Measurements from ENCODE around the gene ARHGAP20.

The ARHGAP20 gene

DNA sequence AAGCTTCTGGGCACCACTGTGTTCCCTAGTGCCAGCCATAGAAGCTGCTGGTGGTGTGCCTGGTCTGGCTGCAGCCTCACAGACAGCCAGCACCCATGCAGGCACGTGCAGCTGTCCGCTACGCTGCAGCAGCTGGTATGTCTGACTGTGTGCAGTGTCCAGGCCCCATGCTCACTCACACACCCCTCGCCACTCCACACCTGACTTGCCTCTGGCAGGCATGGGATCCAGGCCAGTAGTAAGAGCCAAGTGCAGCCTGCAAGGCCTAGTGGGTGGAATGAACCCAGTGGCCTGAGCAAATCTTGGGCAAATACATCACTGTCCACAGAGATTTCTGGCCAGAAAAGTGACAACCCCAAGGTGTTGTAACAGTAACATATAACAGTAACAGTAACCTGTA lies 111.9 kb downstream of the ARHGAP20 start:
- no peak for DNase-seq

DNA sequence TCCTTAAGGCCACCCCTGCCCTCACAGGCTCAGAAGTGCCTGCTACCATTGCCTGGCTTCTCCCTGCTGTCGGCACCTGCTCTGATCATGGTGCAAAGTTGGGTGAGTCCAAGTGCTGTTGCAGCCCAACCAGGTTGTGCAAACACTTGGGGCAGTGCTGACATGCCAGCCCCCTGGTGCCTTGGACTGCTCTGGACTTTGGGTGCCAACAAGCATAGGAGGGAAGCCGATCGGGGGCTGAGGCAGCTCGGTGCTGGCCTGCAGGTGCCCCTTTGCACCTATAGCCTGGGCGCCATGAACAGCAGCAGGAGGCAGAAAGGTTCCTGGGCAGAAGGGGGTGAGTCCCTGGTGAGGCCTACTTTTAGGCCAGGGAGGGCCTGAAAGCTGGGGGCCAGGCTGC lies 113.0 kb downstream of the ARHGAP20 start:
- no peak for DNase-seq

- DNase-seq: no peak
These were observed 113.5 kb downstream of the ARHGAP20 start for GRCh38 chr11:110598725-110599124.

DNA sequence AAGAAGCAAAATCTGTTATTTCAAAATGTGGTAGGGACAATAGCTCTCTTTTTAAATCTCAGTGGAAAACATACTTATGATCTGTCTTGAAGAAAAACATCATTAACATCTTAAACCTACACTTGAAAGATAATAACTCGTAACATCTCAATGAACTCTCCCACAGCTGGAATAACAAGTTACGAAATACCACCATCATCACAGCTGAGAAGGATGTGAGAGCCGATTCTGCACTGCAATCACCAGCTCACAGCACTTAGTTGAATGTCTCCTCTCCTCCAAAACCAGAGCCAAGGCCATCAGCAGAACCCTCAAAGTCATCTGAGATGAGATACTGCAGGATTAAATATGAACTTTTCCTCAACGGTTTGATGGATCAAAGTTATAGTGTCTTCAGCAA lies 124.3 kb downstream of the ARHGAP20 start:
- DNase-seq: no peak

DNA sequence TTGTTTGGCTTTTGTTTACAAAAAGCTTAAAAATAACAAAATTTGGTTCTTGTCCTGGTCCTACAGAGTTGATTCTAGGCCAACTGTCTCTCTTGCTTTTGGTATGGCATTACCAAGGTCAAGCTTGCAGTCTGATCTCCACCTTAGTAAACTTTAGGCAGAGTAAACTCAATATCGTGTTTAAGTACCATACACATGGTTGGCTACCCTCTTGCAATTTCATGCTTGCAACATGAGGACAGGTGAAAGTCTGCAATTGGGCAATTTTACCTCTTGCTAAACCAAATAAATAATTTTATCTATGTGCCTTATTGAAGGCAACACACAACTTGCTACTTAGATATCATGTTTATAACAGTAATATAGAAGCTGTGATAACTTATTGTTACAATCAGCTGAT lies 125.1 kb downstream of the ARHGAP20 start:
- DNase-seq: no peak

GRCh38 chr11:110584150-110584549 lies 128.1 kb downstream of the ARHGAP20 start:
- DNase-seq: no peak

DNA sequence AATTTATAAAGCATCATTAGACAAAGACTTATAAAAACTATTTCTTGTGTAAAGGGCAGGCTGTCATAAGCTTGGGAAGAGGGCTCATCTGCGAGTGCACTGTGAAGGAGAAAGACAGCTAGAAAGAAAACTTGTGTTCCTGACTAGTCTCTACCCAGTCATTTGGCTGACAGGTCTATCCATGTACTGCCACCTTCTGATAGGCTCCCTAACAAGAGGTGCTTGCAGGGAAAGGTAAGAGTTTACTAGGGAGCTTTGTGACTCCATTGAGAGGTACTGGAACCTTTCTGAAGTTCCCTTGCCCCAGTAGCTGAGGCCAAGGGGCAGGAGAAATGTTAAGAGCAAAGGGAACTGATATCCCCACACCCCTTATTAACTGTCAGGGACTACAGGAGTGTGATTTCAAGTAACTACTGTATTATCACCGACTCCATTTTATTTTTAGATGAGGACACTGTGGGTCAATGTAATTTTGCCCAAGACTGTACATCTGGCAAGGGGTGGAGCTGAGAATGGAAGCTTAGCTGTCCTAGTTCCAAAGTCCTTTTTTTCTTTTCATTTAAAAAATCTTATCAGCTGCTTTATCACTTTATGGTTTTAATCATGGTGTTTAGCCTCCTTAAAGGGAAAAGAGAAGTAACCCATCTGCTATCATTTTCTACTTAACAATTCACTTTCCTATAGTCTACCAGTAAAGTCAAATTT lies 129.4 kb downstream of the ARHGAP20 start:
- DNase-seq: no peak

DNA sequence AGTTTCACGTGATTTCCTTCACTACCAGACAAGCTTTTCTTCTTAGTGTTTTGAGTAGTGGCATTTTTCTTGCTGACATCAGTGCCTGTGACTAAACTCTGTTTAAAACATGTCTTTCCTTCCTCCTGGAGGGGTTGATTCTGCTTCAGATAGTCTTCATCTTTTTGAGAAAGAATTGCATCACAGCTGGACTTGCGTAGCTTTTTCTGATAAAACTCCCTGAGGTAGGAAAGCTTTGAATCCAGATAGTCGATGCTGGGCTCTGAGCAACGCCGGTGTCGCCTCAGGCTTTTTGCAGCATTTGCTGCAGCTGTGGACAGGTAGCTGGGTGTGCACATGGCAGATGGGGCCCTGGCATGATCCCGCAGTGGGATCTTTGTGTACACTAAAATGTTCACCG lies 131.7 kb downstream of the ARHGAP20 start:
- DNase-seq: no peak

DNA sequence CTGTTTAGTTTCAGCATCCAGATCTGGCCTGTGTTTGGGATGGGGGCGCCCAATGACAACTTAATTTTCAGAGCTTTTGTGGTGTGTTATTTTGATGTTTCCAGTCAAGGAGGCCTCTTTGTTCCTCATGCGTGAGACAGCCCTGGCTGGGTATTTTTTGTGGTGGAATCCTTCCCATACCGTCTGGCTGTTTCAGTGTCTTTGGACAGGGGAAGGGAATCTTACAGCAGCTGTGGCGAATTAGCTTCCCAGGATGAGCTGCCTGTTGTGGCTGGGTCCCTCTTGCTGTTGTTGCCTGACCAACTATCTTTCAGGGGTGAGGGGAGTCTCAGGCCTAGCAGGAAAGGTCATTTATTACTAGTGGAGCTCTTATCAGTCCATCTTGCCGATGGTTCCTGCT lies 138.8 kb downstream of the ARHGAP20 start:
- peak; percentile 7 for DNase-seq

DNA sequence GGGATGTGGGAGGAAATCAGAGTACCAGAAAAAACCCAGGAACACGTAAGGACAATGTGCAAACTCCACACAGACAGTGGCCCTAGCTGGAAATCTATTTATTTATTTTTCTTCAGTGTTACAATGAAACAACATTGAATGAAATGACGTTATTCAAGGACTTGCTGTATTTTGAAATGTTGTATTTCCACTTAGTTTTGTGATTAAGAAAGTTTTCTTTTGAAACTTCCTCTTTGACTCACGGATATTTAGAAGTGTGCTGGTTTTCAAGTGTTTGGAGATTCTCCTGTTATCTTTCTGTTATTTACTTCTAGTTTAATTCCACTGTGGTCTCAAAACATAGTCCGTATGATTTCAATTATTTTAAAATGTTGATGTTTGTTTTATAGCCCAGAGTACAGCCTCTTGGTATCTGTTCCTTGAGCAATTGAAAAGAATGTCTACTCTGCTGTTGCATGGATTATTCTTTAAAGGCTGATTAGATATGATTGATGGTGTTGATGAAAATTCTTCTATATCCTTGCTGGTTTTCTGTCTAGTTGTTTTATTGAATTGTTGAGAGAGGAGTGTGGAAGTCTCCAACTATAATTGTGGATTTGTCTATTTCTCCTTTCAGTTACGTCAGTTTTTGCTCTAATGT lies 141.0 kb downstream of the ARHGAP20 start:
- DNase-seq: no peak

GRCh38 chr11:110566577-110566976 lies 145.7 kb downstream of the ARHGAP20 start:
- no peak for DNase-seq

- DNase-seq: peak; percentile 3
These were observed 146.6 kb downstream of the ARHGAP20 start for GRCh38 chr11:110565357-110566336.

DNA sequence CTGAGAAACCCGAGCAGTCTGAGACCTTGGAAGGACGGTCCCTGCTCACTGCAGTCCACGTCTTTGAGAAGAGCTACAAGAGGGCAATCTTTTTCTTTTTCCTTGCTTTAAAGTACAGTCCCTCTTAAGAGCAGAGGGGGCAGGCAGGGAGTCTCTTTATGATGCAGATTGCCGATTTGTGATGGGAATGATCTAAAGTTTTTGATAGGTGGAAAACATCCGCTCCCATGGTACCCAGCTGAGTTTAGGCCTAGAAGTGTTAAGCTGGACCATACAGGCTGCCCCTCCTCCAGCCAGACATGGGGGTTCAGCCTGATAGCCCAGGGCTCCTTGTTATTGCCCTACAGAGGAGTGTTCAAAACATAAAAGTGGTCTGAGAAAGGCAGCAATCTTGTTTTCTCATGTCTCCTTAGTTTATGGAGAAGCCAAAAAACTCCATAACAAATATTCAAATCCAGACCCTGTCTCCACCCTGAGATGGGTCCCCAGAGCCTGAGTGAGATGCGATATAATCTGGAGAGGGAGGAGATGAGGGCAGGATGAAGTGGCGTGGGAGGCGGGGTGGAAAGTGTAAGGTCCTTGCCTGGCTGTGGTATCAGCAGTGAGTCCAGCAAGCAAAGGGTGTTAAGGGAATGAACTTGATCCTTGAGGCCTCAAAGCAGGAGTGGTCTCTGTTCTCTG lies 147.4 kb downstream of the ARHGAP20 start:
- DNase-seq: no peak

DNA sequence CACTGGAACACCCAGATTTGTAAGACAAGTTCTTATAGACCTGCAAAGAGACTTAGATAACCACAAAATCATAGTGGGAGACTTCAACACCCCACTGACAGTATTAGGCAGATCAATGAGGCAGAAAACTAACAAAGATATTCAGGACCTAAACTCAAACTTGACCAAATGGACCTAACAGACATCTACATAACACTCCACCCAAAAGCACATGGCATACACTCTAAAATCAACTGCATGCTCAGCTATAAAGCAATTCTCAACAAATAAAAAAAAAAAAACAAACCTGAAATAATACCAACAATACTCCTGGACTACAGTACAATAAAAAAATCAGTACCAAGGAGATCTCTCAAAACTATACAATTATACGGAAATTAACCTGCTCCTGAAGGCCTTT lies 167.5 kb downstream of the ARHGAP20 start:
- DNase-seq: no peak

DNA sequence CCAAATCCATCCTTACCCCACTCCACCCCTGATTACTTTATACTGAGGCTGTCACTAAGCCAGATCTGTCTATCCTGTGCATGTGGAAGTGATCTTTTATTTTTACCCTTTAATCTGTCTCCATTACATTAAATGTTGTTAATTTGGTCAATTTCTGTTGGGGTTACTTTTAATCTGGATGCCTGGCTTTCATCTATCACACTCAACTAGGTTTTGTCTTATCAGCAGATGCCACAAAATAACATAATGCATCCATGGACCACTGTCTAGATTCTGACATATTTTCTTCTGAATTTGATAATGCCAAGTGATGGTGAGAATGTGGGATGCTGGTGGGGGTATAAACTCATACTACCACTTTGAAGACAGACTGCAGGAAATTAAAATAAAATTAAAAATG lies 174.1 kb downstream of the ARHGAP20 start:
- no peak for DNase-seq

GRCh38 chr11:110530900-110531741 lies 181.1 kb downstream of the ARHGAP20 start:
- DNase-seq: no peak

- DNase-seq: no peak
These were observed 183.2 kb downstream of the ARHGAP20 start for GRCh38 chr11:110529043-110529442.

- DNase-seq: peak; percentile 59
These were observed 185.1 kb downstream of the ARHGAP20 start for GRCh38 chr11:110527146-110527545.
